Measurements from ENCODE around the gene BABAM1. TPM values are rescaled to one million over a fixed set of nuclear protein-coding genes. Genes with fewer than 3 reads are reported as not detected.

The BABAM1 gene
- total and polyA plus RNA-seq, 2 of the 4 experiments (the other 2 are of a cell fraction) = 95.1 to 101 TPM

DNA sequence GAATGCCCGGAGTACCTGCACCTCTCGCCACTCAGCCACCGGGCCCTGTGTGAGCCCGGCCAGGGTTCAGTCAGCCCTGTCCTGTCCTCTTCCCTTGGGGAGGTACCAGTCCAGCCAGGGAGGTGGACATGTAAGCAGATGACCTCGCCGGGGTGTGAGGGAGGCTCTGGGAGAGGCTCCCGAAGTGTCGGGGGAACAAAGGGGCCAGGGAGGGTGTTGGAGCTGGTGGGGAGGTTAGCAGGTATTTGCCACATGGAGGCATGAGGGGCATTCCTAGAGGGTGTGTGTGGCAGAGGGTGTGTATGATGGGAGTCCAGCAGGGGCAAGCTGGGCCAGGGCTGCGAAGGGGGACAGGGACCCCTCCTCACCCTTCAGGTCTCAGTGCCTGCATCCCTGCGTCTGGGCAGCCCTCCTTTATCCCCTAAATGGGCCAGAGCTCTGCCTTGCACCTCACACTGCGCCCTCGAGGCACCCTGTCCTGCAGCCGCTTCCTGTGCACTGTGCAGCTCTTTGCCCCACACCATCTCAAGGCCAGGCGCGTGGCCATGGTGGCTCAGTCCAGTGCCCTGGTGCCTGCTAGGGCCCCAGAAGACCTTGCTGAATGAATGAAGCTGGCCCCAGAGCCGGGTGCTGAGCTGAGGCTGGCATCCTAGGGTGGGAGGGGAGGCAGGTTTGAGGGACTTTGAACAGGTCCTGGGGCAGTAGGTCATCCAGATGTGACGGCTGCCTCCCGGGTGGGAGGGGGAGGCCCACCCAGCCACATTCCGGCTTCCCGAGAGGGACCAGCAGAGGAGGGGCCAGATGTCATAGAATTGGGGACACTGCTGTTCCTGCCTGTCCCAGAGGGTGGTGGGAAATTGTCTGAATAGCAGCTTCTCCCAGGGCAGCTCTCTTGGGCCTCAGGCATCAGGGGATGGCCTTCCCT is 45.2 kb downstream of the BABAM1 start:
- Histone ChIP-seq H2AK9ac (replicated peaks; ENCODE audit: low read depth, low read length, poor library complexity) (peak overlapping the region; percentile 92), H2BK20ac (ENCODE audit: low read depth, low read length) (0 out of 2 replicates have a peak overlapping the region, but pooled peaks have one; percentile 25), H3K4me3 (ENCODE audit: insufficient read depth, low read depth, low read length) (no peak overlapping the region), H3K56ac (ENCODE audit: extremely low read depth, insufficient read depth, low read length) (no peak overlapping the region), H2AFZ (replicated peaks; ENCODE audit: low read length, poor library complexity) (no peak overlapping the region), H3K23ac (ENCODE audit: low read depth, low read length) (0 out of 2 replicates have a peak overlapping the region, but pooled peaks have one; percentile 54), H2BK5ac (ENCODE audit: low read depth, low read length, poor library complexity, severe bottlenecking) (peak overlapping the region; percentile 89), H3K27ac (ENCODE audit: insufficient read depth, low read length) (peak overlapping the region; percentile 81), H2BK120ac (ENCODE audit: low read depth, low read length) (peak overlapping the region; percentile 47), H3K18ac (ENCODE audit: low read depth, low read length) (no peak overlapping the region), H4K8ac (ENCODE audit: low read depth in 2 of 2, low read length in 2 of 2) (peak overlapping the region; percentile 30 to 43; a peak in 1 of 4 replicates), H3K9ac (ENCODE audit: low read depth, low read length) (peak overlapping the region; percentile 22; the same call in 1 of the 2 replicates), H3K4me2 (ENCODE audit: low read depth, low read length) (peak overlapping the region; percentile 57), H3K9me3 (ENCODE audit: control insufficient read depth, insufficient read depth, low read length) (no peaks in the 10 kb centered on the region), H3K27me3 (ENCODE audit: control insufficient read depth, insufficient read depth, low read length) (no peaks in the 10 kb centered on the region), H4K91ac (ENCODE audit: insufficient read depth, low read depth, low read length) (peak overlapping the region; percentile 73), H4K20me1 (ENCODE audit: insufficient read depth, low read length) (peaks cover 29% of the 10 kb centered on the region), H3K36me3 (ENCODE audit: control insufficient read depth, insufficient read depth, low read length) (peaks cover 30% of the 10 kb centered on the region), H3K9me1 (ENCODE audit: insufficient read depth, low read length) (peaks cover 17% of the 10 kb centered on the region), H2BK15ac (ENCODE audit: low read depth, low read length) (0 out of 3 replicates have a peak overlapping the region, but pooled peaks have one; percentile 34), H3K79me1 (ENCODE audit: low read depth in 1 of 2, low read length in 2 of 2) (peaks cover 34 to 68% of the 10 kb centered on the region in 2 experiments), H3K4me1 (ENCODE audit: control insufficient read depth, insufficient read depth, low read length) (peaks cover 12% of the 10 kb centered on the region), H3K4ac (ENCODE audit: low read depth, low read length) (peak overlapping the region; percentile 79), H3K14ac (replicated peaks; ENCODE audit: low read depth, low read length) (peak overlapping the region; percentile 19), H4K5ac (ENCODE audit: low read depth, low read length) (peak overlapping the region; percentile 42; the same call in 1 of the 2 replicates), H2AK5ac (ENCODE audit: low read depth, low read length) (peak overlapping the region; percentile 93)
- dilution Hi-C loops (cut with HindIII; ENCODE audit: low sequenced_read_pairs, unreplicated experiment) = no loop called here
- 62% methylated on average over 4 of the region's 20 CpGs; no CpG with 5 or more reads in 1 of the 2 experiments for WGBS, 2 experiments (ENCODE audit: extremely low coverage in 2 of 2, insufficient read length in 1 of 2)
- ChIA-PET POLR2A (ENCODE audit: unreplicated experiment) (no interaction called here), CTCF (interaction anchor here (0.6 kb wide), 1 partner anchor 55 kb away, joined by 3 read pairs; no protein-coding TSS in a partner anchor)
- no peak for TF ChIP-seq MAZ (IDR thresholded peaks at IDR 0.05; ENCODE audit: borderline replicate concordance, low read depth, low read length)
- TF ChIP-seq POLR2A (IDR thresholded peaks at IDR 0.05; ENCODE audit: low read depth, low read length) = no peak
- no peak for TF ChIP-seq NFE2L2 (IDR thresholded peaks at IDR 0.05; ENCODE audit: low read depth, low read length)
- no peak for TF ChIP-seq RFX5 (IDR thresholded peaks at IDR 0.05; ENCODE audit: low read depth, low read length)
- TF ChIP-seq MAFK (IDR thresholded peaks at IDR 0.05; ENCODE audit: low read depth, low read length) = no peak
- no peak for TF ChIP-seq MXI1 (IDR thresholded peaks at IDR 0.05; ENCODE audit: borderline replicate concordance, low read depth, low read length)
- ATAC-seq (ENCODE audit: low read depth) (no peak), DNase-seq (no peak)
- BruUV-seq (replicated peaks) = no TSS peak
- intact Hi-C loops (cut with micrococcal nuclease) = no loop called here
- in situ Hi-C loops (cut with MboI; ENCODE audit: low sequenced_read_pairs) = no loop called here
